SHP77 treated with DMSO at 0.1 percent for 48 hours (cell line): ENCODE results near the gene LYPD5.

Experiments used
- DNase-seq: peaks from one replicate; lab custom pipeline; 2025; lab: John Stamatoyannopoulos, UW

Gene LYPD5

DNA sequence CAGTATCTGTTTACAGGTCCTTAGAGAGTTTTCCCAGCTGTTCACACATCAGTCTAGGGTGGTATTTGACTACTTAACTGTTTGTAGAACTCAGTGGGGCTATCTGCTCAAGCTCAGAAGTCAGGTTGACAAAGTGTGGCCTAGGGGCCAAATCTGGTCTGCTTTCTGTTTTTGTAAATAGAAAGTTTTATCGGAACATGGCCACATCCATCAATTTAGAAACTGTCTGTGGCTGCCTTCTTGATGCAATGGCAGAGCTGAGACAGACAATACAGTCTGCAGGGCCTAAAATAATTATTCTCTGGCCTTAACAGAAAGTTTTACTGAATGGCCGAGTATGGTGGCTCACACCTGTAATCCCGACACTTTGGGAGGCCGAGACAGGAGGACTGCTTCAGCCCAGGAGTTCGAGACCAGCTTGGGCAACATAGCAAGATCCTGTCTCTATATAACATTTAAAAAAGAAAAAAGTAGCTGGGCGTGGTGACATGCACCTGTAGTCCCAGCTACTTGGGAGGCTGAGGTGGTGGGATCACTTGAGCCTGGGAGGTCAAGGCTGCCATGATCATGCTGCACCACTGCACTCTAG, 49.9 kb downstream of the LYPD5 start:
- DNase-seq, result no peak

- DNase-seq, result no peak
Observed at GRCh38 chr19:43751466-43752220, 50.6 kb downstream of the LYPD5 start.

- no peak for DNase-seq
Observed at GRCh38 chr19:43749898-43750297, 52.3 kb downstream of the LYPD5 start.

- DNase-seq, result no peak
Observed at GRCh38 chr19:43749152-43749551, 53.1 kb downstream of the LYPD5 start.

- DNase-seq, result no peak
Observed at GRCh38 chr19:43748685-43749084, 53.6 kb downstream of the LYPD5 start.

GRCh38 chr19:43748205-43748594, 54.0 kb downstream of the LYPD5 start:
- DNase-seq, result no peak

- DNase-seq, result no peak
Observed at GRCh38 chr19:43747557-43748204, 54.6 kb downstream of the LYPD5 start.
